Esophagus muscularis mucosa (tissue), 4 donors: ENCODE measurements around the gene MAD1L1. TPM values are rescaled to one million over a fixed set of nuclear protein-coding genes. Genes with fewer than 3 reads are reported as not detected.

Experiments used
- DNase-seq: peaks from one replicate; pipeline ENCODE4 v3.0.0-alpha.2; 2017; ENCODE audit errors: extremely low spot score
- H3K27ac ChIP-seq, 4 donors: fragments of 200-600 bp; sonication (generic); replicated peaks in 1 of 4; 1 replicate in 3 of 4; 2 replicates in 1 of 4; pipeline ENCODE4 v1.5.1; 2016 to 2019; ENCODE audit warnings: mild to moderate bottlenecking in 1 of 4
- H3K27me3 ChIP-seq, 4 donors: fragments of 200-600 bp; sonication (generic); one replicate each; pipeline versions ENCODE4 v1.5.1 to v1.6.0; 2016 to 2019
- H3K36me3 ChIP-seq, 4 donors: fragments of 200-600 bp; sonication (generic); one replicate each; pipeline ENCODE4 v1.5.1; 2016 to 2019
- H3K4me1 ChIP-seq, 4 donors: fragments of 200-600 bp; sonication (generic); one replicate each; pipeline ENCODE4 v1.5.1; 2016 to 2019
- H3K4me3 ChIP-seq, 4 donors: fragments of 200-600 bp; sonication (generic); 1 replicate in 2 of 4; 2 replicates in 2 of 4; pipeline ENCODE4 v1.5.1; 2016 to 2019; ENCODE audit warnings: mild to moderate bottlenecking in 4 of 4, moderate library complexity in 1 of 4
- H3K9me3 ChIP-seq, 4 donors: fragments of 200-600 bp; sonication (generic); 1 replicate in 3 of 4; 2 replicates in 1 of 4; pipeline ENCODE4 v1.5.1; 2016 to 2019
- EP300 ChIP-seq: sonication (generic); formaldehyde crosslinking; IDR thresholded peaks from one replicate; pipeline ENCODE4 v1.6.1; 2017; ENCODE audit warnings: antibody characterized with exemption
- POLR2A ChIP-seq: fragments of 450-650 bp; IDR thresholded peaks from one replicate; pipeline ENCODE4 v1.6.1; 2017; ENCODE audit warnings: antibody characterized with exemption, moderate library complexity, mild to moderate bottlenecking, low read depth
- POLR2AphosphoS5 ChIP-seq, 2 donors: sonication (generic); formaldehyde crosslinking; IDR thresholded peaks; one replicate each; pipeline ENCODE4 v1.6.1; 2017; ENCODE audit warnings: antibody characterized with exemption in 2 of 2
- WGBS: methylation state at CpG from one replicate; pipeline ENCODE4 v1.1.5; 2018; 5-methylcytosine and 5-hydroxymethylcytosine counted together
- intact Hi-C: fragments of 100-400 bp; cut with DNase I; formaldehyde crosslinking; loops from one replicate; pipeline ENCODE4 v1.15.1; 2023
- total RNA-seq, 4 donors: library from RNA; depleted of rRNA; stranded (reverse); fragments of >200 nt; gene quantifications; one replicate each; pipeline versions ENCODE4 v1.1.0 to v1.2.1, GENCODE V29; 2016
- TF ChIP-seq, protein P1 (sequence below), 3 experiments: fragments of 200-600 bp in 2 of 3; fragments of 450-650 bp in 1 of 3; sonication (generic) in 2 of 3; IDR thresholded peaks; one replicate each; pipeline ENCODE4 v1.5.1; 2017 to 2019; ENCODE audit warnings: antibody characterized with exemption in 3 of 3, mild to moderate bottlenecking in 2 of 3, moderate library complexity in 1 of 3

MAD1L1 gene
- total RNA-seq, 4 donors from 2014 or later: 22.2 to 33.1 (median 29.5) TPM

DNA sequence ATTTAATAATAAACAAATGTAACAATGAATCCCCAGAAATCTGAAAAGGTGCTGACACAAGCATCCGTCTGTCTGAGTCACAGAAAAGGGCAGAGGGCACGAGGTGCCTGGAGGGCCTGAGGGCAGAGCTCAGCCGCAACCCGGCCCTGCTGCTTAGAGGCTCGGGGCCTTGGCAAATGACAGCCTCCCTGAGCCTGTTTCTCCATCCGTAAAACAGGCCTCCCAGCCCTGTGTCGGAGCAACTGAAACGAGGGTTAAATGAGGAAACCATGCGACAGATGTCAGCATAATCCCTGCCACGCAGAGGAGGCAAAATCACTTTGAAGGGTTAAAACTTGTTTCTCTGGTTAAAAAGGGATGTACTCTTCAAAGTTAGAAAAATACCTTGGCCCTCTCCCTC, 34.2 kb upstream of the MAD1L1 start:
- DNase-seq: no peak
- 62% methylated on average over 9 of the region's 10 CpGs for WGBS
- TF ChIP-seq, protein P1, sequence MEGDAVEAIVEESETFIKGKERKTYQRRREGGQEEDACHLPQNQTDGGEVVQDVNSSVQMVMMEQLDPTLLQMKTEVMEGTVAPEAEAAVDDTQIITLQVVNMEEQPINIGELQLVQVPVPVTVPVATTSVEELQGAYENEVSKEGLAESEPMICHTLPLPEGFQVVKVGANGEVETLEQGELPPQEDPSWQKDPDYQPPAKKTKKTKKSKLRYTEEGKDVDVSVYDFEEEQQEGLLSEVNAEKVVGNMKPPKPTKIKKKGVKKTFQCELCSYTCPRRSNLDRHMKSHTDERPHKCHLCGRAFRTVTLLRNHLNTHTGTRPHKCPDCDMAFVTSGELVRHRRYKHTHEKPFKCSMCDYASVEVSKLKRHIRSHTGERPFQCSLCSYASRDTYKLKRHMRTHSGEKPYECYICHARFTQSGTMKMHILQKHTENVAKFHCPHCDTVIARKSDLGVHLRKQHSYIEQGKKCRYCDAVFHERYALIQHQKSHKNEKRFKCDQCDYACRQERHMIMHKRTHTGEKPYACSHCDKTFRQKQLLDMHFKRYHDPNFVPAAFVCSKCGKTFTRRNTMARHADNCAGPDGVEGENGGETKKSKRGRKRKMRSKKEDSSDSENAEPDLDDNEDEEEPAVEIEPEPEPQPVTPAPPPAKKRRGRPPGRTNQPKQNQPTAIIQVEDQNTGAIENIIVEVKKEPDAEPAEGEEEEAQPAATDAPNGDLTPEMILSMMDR (IDR thresholded peaks at IDR 0.05): no peak
- TF ChIP-seq EP300: no peak
- no peak for TF ChIP-seq POLR2A
- TF ChIP-seq POLR2AphosphoS5 (IDR thresholded peaks at IDR 0.05): no peak
- Histone ChIP-seq H3K36me3 (peaks cover 0 to 67% (median 46%) of the 10 kb centered on the region in 4 donors), H3K27me3 (no peaks in the 10 kb centered on the region), H3K9me3 (no peaks in the 10 kb centered on the region), H3K4me3 (no peak overlapping the region), H3K27ac (no peak overlapping the region), H3K4me1 (peaks cover 0 to 6% (median 5%) of the 10 kb centered on the region in 4 donors)
- intact Hi-C loops: no loop called here

DNA sequence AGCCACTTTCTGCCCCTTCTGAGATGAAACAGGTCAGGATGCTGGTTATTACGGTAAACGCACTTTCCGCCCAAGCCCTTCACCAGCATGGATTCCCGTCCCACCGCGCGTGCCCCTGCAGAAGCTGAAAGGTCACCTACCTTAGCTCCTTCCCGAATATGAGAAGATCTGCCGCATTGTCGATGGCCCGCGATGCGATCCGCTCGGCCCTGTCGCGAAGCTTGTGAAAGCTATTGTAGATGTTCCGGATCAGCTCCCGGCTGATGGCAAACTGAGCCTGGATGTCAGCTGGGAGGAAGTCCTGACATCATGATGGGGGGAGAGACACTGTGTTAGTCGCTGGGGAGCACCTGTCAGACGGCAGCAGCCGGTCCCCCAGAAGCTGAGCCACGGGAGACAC, 31.4 kb upstream of the MAD1L1 start:
- no peak overlapping the region for H3K4me3 ChIP-seq
- no peaks in the 10 kb centered on the region for H3K9me3 ChIP-seq
- H3K4me1 ChIP-seq: no peaks in the 10 kb centered on the region
- intact Hi-C loops: no loop called here
- 96% methylated on average over 17 of the region's 23 CpGs for WGBS
- H3K36me3 ChIP-seq: peaks cover 0 to 71% (median 27%) of the 10 kb centered on the region in 4 donors
- no peaks in the 10 kb centered on the region for H3K27me3 ChIP-seq
- H3K27ac ChIP-seq: no peak overlapping the region
- no peak for DNase-seq
- no peak for TF ChIP-seq EP300
- no peak for TF ChIP-seq POLR2A
- TF ChIP-seq POLR2AphosphoS5 (IDR thresholded peaks at IDR 0.05): no peak

DNA sequence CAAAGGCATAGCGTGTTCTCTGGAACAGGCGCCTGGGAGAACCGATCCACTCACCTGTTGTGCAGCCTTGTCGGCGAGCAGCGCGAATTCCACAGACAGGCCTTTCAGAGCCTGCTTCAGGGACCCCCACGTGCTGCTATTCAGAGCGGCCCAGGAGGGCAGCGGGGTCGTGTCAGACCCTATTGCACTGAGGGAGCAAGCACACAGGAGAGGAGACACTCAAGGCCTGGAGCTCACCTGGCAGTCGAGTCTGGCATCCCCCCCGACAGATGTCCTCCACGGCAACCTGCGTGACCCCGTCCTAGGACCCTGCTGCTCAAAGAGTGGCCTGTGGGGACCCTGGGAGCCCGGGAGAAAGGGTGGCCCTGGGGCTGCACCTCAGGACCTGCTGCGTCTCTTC, 30.4 kb upstream of the MAD1L1 start:
- Histone ChIP-seq H3K27me3 (no peaks in the 10 kb centered on the region), H3K4me1 (no peaks in the 10 kb centered on the region), H3K27ac (no peak overlapping the region), H3K4me3 (no peak overlapping the region), H3K9me3 (no peaks in the 10 kb centered on the region), H3K36me3 (peaks cover 0 to 81% (median 31%) of the 10 kb centered on the region in 4 donors)
- TF ChIP-seq, protein P1 (IDR thresholded peaks at IDR 0.05): no peak
- TF ChIP-seq POLR2AphosphoS5 (IDR thresholded peaks at IDR 0.05) (no peak), POLR2A (no peak), EP300 (no peak)
- intact Hi-C loops: no loop called here
- DNase-seq: no peak
- 80% methylated on average over 1 of the region's 18 CpGs for WGBS

DNA sequence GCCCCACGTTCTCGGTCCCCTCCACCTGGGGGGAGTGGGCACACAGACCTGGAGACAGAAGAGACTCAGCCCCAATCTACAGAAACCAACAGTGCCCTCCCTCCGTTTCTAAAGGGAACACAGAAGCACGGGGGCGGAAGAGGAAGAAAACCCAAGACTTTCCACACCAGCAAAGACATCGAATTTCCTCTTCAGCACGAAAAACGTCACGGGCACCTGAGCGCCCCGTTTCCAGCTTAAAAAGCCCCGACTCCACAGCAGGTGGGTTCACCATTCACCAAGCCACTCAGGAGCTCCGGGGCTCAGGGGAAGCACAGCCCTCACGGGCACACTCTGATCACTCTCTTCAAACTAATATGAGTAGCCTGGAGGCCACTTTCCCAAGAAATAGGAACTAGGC, 28.9 kb upstream of the MAD1L1 start:
- DNase-seq: no peak
- intact Hi-C loops: no loop called here
- H3K4me3 ChIP-seq: no peak overlapping the region
- TF ChIP-seq POLR2A: no peak
- TF ChIP-seq, protein P1 (IDR thresholded peaks at IDR 0.05): no peak
- TF ChIP-seq POLR2AphosphoS5 (IDR thresholded peaks at IDR 0.05): no peak
- no peak for TF ChIP-seq EP300
- WGBS: 86% methylated on average over 14 of the region's 14 CpGs
- no peaks in the 10 kb centered on the region for H3K4me1 ChIP-seq
- H3K27ac ChIP-seq: no peak overlapping the region
- H3K36me3 ChIP-seq: peaks cover 7 to 92% (median 41%) of the 10 kb centered on the region in 4 donors
- no peaks in the 10 kb centered on the region for H3K9me3 ChIP-seq
- H3K27me3 ChIP-seq: no peaks in the 10 kb centered on the region

DNA sequence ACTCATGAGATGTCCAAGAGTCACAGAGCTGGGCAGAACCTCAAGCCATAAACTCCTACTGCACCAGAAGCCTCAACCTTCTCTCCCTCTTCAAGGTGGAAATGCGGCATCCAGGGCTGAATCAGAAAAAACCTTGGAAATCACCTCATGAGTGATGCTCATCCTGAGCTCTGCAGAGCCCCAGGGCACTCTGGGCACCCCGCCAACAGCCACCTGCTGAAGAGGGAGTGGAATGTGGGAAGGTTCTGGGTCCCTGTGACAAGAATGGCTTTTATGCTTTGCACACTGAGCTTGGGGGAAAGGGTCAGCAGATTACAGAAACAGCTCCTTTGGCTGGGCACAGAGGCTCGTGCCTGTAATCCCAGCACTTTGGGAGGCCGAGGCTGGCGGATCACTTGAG, 28.1 kb upstream of the MAD1L1 start:
- H3K9me3 ChIP-seq: no peaks in the 10 kb centered on the region
- no peaks in the 10 kb centered on the region for H3K4me1 ChIP-seq
- no peak overlapping the region for H3K4me3 ChIP-seq
- H3K27ac ChIP-seq: no peak overlapping the region
- peaks cover 11 to 92% (median 49%) of the 10 kb centered on the region in 4 donors for H3K36me3 ChIP-seq
- no peak for DNase-seq
- no peaks in the 10 kb centered on the region for H3K27me3 ChIP-seq
- intact Hi-C loops: no loop called here
- no peak for TF ChIP-seq EP300
- TF ChIP-seq POLR2AphosphoS5 (IDR thresholded peaks at IDR 0.05): no peak
- no peak for TF ChIP-seq POLR2A
- TF ChIP-seq, protein P1 (IDR thresholded peaks at IDR 0.05): no peak
- WGBS: 93% methylated on average over 5 of the region's 5 CpGs
